ENCODE results near the gene GRIN2C.

GRCh38 chr17:74819801-74820436, 39.8 kb downstream of the GRIN2C start:
- TF ChIP-seq CTCF (IDR thresholded peaks at IDR 0.05) = no peak
- no peak for TF ChIP-seq POLR2A (IDR thresholded peaks at IDR 0.05)

Measured in sigmoid colon (tissue), 3 donors.